Endothelial cell of umbilical vein (primary cell): ENCODE measurements around the gene SFMBT1. TPM values are rescaled to one million over a fixed set of nuclear protein-coding genes. Genes with fewer than 3 reads are reported as not detected.

ENCODE experiments used
- BruUV-seq: library from RNA; stranded (reverse); fragments of 400-500 nt; replicated peaks from 2 replicates; lab custom pipeline; 2021; lab: Mats Ljungman, UMichigan
- CTCF ChIA-PET: fragments of 300-600, 350-600 bp; sonication (Branson Sonifier 250); formaldehyde crosslinking; loops from one replicate; lab custom pipeline; 2021; ENCODE audit warnings: antibody characterized with exemption, inconsistent platforms; lab: Charles Lee
- POLR2A ChIA-PET: fragments of 300-600, 350-600 bp; sonication (Branson Sonifier 250); formaldehyde crosslinking; loops from one replicate; lab custom pipeline; 2021; ENCODE audit warnings: antibody characterized with exemption, inconsistent platforms; lab: Charles Lee
- DNase-seq: peaks from one replicate; pipeline ENCODE4 v3.0.0-alpha.2; 2011; ENCODE audit warnings: low read depth, low spot score
- FAIRE-seq: peaks from 2 replicates; lab custom pipeline; 2011; peaks lifted over from hg19 to GRCh38; lab: Jason Lieb, UNC
- H2AFZ ChIP-seq: 2 replicates; pipeline ENCODE4 v1.6.0; 2012; ENCODE audit warnings: low read depth, low read length, control low read depth, inconsistent platforms
- H3K27ac ChIP-seq: 2 replicates; pipeline ENCODE4 v1.5.1; 2011; ENCODE audit warnings: low read depth, mild to moderate bottlenecking, control low read depth, low read length, moderate library complexity; ENCODE audit not compliant: insufficient read depth
- H3K27me3 ChIP-seq, 2 experiments: 2 replicates each; pipeline versions ENCODE4 v1.6.0 to v1.6.1; 2011; ENCODE audit warnings: low read length in 2 of 2, mixed read lengths in 1 of 2; ENCODE audit not compliant: control insufficient read depth in 2 of 2, insufficient read depth in 2 of 2
- H3K36me3 ChIP-seq, 2 experiments: 2 replicates in 1 of 2; 3 replicates in 1 of 2; pipeline ENCODE4 v1.5.1; 2011; ENCODE audit warnings: low read length in 2 of 2, mild to moderate bottlenecking in 1 of 2, moderate library complexity in 1 of 2; ENCODE audit not compliant: control insufficient read depth in 2 of 2, insufficient read depth in 2 of 2; ENCODE audit errors: extremely low read depth in 1 of 2
- H3K4me1 ChIP-seq: 3 replicates; pipeline ENCODE4 v1.5.1; 2011; ENCODE audit warnings: mild to moderate bottlenecking, low read length; ENCODE audit not compliant: control insufficient read depth, insufficient read depth; ENCODE audit errors: extremely low read depth
- H3K4me2 ChIP-seq: 2 replicates; pipeline ENCODE4 v1.6.1; 2011; ENCODE audit warnings: low read length, control low read depth, mixed read lengths; ENCODE audit not compliant: insufficient read depth
- H3K4me3 ChIP-seq, 3 experiments: fragments of 200-600 bp in 1 of 3; sonication (generic), shearing (Covaris generic) in 1 of 3; replicated peaks in 1 of 3; 2 replicates each; pipeline ENCODE4 v1.5.1; 2011 to 2016; ENCODE audit warnings: control low read depth in 3 of 3, low read length in 3 of 3, mild to moderate bottlenecking in 2 of 3, inconsistent platforms in 1 of 3, low read depth in 1 of 3, moderate library complexity in 1 of 3; ENCODE audit not compliant: insufficient read depth in 1 of 3
- H3K79me2 ChIP-seq: 2 replicates; pipeline ENCODE4 v1.6.0; 2012; ENCODE audit warnings: low read length, inconsistent platforms; ENCODE audit not compliant: control insufficient read depth, insufficient read depth
- H3K9ac ChIP-seq: replicated peaks from 2 replicates; pipeline ENCODE3; 2011; ENCODE audit warnings: low read length, control low read depth; ENCODE audit not compliant: insufficient read depth; ENCODE audit errors: extremely low read depth
- H3K9me1 ChIP-seq: replicated peaks from 3 replicates; pipeline ENCODE4 v1.6.0; 2011; ENCODE audit warnings: mild to moderate bottlenecking, low read length; ENCODE audit not compliant: control insufficient read depth, insufficient read depth; ENCODE audit errors: extremely low read depth
- H3K9me3 ChIP-seq: replicated peaks from 2 replicates; pipeline ENCODE4 v1.5.1; 2012; ENCODE audit warnings: low read length, inconsistent platforms; ENCODE audit not compliant: control insufficient read depth, insufficient read depth
- H4K20me1 ChIP-seq: replicated peaks from 2 replicates; pipeline ENCODE3; 2011; ENCODE audit warnings: mild to moderate bottlenecking, low read length; ENCODE audit not compliant: control insufficient read depth, insufficient read depth; ENCODE audit errors: extremely low read depth
- CTCF ChIP-seq, 2 donors: IDR thresholded peaks; 1 replicate in 1 of 2; 2 replicates in 1 of 2; pipeline ENCODE4 v1.5.1; 2011; ENCODE audit warnings: low read length in 2 of 2, mild to moderate bottlenecking in 2 of 2, moderate library complexity in 2 of 2, control low read depth in 1 of 2, inconsistent platforms in 1 of 2, low read depth in 1 of 2; ENCODE audit not compliant: insufficient read depth in 1 of 2; ENCODE audit errors: extremely low read depth in 1 of 2
- EZH2 ChIP-seq: IDR thresholded peaks from 2 replicates; pipeline ENCODE4 v1.6.1; 2012; ENCODE audit warnings: borderline replicate concordance, low read depth, mild to moderate bottlenecking, moderate library complexity, low read length, inconsistent platforms; ENCODE audit not compliant: severe bottlenecking
- FOS ChIP-seq: IDR thresholded peaks from 2 replicates; pipeline ENCODE4 v1.6.1; 2011; ENCODE audit warnings: mild to moderate bottlenecking, low read length, moderate library complexity, borderline replicate concordance; ENCODE audit not compliant: insufficient read depth
- GATA2 ChIP-seq: IDR thresholded peaks from 2 replicates; pipeline ENCODE4 v1.7.0; 2011; ENCODE audit warnings: low read depth, mild to moderate bottlenecking, moderate library complexity, mixed read lengths, low read length; ENCODE audit not compliant: insufficient read length, insufficient read depth
- JUN ChIP-seq: IDR thresholded peaks from 2 replicates; pipeline ENCODE4 v1.6.1; 2011; ENCODE audit warnings: borderline replicate concordance, low read depth; ENCODE audit not compliant: insufficient read length, insufficient read depth
- MAX ChIP-seq: IDR thresholded peaks from 2 replicates; pipeline ENCODE4 v1.6.1; 2011; ENCODE audit not compliant: insufficient read depth, insufficient read length
- MYC ChIP-seq: IDR thresholded peaks from one replicate; pipeline ENCODE4 v1.6.1; 2011; ENCODE audit warnings: mild to moderate bottlenecking, low read depth, low read length
- POLR2A ChIP-seq: IDR thresholded peaks from 2 replicates; pipeline ENCODE4 v1.6.1; 2012; ENCODE audit warnings: low read depth, mild to moderate bottlenecking, control low read depth, low read length
- POLR2AphosphoS5 ChIP-seq: IDR thresholded peaks from 2 replicates; pipeline ENCODE4 v1.6.1; 2012; ENCODE audit warnings: low read depth, mild to moderate bottlenecking, control low read depth, low read length, moderate library complexity; ENCODE audit not compliant: insufficient read depth
- dilution Hi-C: fragments of 300-500 bp; cut with MboI; formaldehyde crosslinking; loops from one replicate; pipeline ENCODE4 v1.15.0; 2019; ENCODE audit warnings: low sequenced_read_pairs; ENCODE audit not compliant: extremely low pct_ligation_motif_present
- intact Hi-C: fragments of 100-400 bp; cut with micrococcal nuclease; formaldehyde crosslinking; loops from one replicate; pipeline ENCODE4 v1.10.0; 2022
- polyA plus RNA-seq, 4 experiments: library from polyadenylated mRNA; depleted of rRNA in 3 of 4; stranded (reverse) in 3 of 4; unstranded in 1 of 4; fragments of >200 nt; gene quantifications; 2 replicates each; pipeline versions ENCODE4 v1.2.1 to v1.2.3, GENCODE V29; 2011 to 2012; ENCODE audit warnings: missing spikeins in 1 of 4
- total RNA-seq: library from RNA; stranded (reverse); gene quantifications from 2 replicates; pipeline ENCODE4 v1.2.3, GENCODE V29; 2021

SFMBT1 gene
- total and polyA plus RNA-seq, 2 donors (not counting 3 experiments of a cell fraction or from before 2014, with no cell fraction given), result 1.8 to 6.0 TPM

GRCh38 chr3:53080612-53081205 lies 34.8 kb upstream of the SFMBT1 start:
- H3K4me1 ChIP-seq, result no peaks in the 10 kb centered on the region
- H3K9me1 ChIP-seq, result no peaks in the 10 kb centered on the region
- no peak overlapping the region for H2AFZ ChIP-seq
- no peak for DNase-seq
- no peak overlapping the region for H3K9ac ChIP-seq
- no peaks in the 10 kb centered on the region for H3K27me3 ChIP-seq
- no TSS peak for BruUV-seq
- no peaks in the 10 kb centered on the region for H3K36me3 ChIP-seq
- no peak overlapping the region for H3K4me3 ChIP-seq
- no peaks in the 10 kb centered on the region for H4K20me1 ChIP-seq
- no peak for FAIRE-seq
- no peaks in the 10 kb centered on the region for H3K9me3 ChIP-seq
- TF ChIP-seq EZH2 (no peak), POLR2A (no peak), MYC (no peak), GATA2 (no peak), CTCF (IDR thresholded peaks at IDR 0.05; ENCODE audit: extremely low read depth in 1 of 2, insufficient read depth in 1 of 2, low read depth in 1 of 2, low read length in 2 of 2) (no peak), POLR2AphosphoS5 (no peak), MAX (no peak), JUN (no peak), FOS (no peak)
- intact Hi-C loops (no loop called here), dilution Hi-C loops (no loop called here)
- ChIA-PET POLR2A (no interaction called here), CTCF (interaction anchor here (1.1 to 1.6 kb wide), 2 partner anchors 11 to 33 kb away, joined by 3 read pairs; no protein-coding TSS in a partner anchor)
- no peak overlapping the region for H3K4me2 ChIP-seq
- no peaks in the 10 kb centered on the region for H3K79me2 ChIP-seq
- no peak overlapping the region for H3K27ac ChIP-seq
